Spleen (tissue), 11 donors: ENCODE data around the gene FXYD2. TPM values are rescaled to one million over a fixed set of nuclear protein-coding genes. Genes with fewer than 3 reads are reported as not detected.
A peak's percentile ranks its signal among the peaks of the same experiment; 100 is the strongest.

Experiments used
- DNase-seq: peaks from one replicate; pipeline ENCODE4 v3.0.0-alpha.2; 2020
- H3K27ac ChIP-seq, 8 donors: fragments of 200-600 bp; sonication (generic) in 7 of 8; 1 replicate in 4 of 8; 2 replicates in 4 of 8; pipeline versions ENCODE4 v1.5.0 to v1.8.0; 2016 to 2021; ENCODE audit warnings: inconsistent platforms in 4 of 8, mild to moderate bottlenecking in 4 of 8, moderate library complexity in 1 of 8
- H3K27me3 ChIP-seq, 7 donors: fragments of 200-600 bp; sonication (generic) in 6 of 7; replicated peaks in 1 of 7; 1 replicate in 4 of 7; 2 replicates in 3 of 7; pipeline versions ENCODE4 v1.5.0 to v1.8.0; 2016 to 2021; ENCODE audit warnings: inconsistent platforms in 3 of 7, mild to moderate bottlenecking in 1 of 7
- H3K36me3 ChIP-seq, 6 donors: fragments of 200-600 bp; sonication (generic) in 5 of 6; 1 replicate in 4 of 6; 2 replicates in 2 of 6; pipeline versions ENCODE4 v1.5.0 to v1.8.0; 2016 to 2021; ENCODE audit warnings: inconsistent platforms in 2 of 6
- H3K4me1 ChIP-seq, 6 donors: fragments of 200-600 bp; sonication (generic) in 5 of 6; 1 replicate in 3 of 6; 2 replicates in 3 of 6; pipeline versions ENCODE4 v1.5.0 to v1.8.0; 2016 to 2021; ENCODE audit warnings: inconsistent platforms in 3 of 6
- H3K4me3 ChIP-seq, 8 donors: fragments of 200-600 bp; sonication (generic) in 7 of 8; 1 replicate in 4 of 8; 2 replicates in 4 of 8; pipeline versions ENCODE4 v1.5.0 to v1.8.0; 2016 to 2021; ENCODE audit warnings: inconsistent platforms in 4 of 8, mild to moderate bottlenecking in 4 of 8, moderate library complexity in 2 of 8
- H3K9me3 ChIP-seq, 8 donors: fragments of 200-600 bp; sonication (generic) in 7 of 8; 1 replicate in 4 of 8; 2 replicates in 4 of 8; pipeline versions ENCODE4 v1.5.0 to v1.8.0; 2016 to 2021; ENCODE audit warnings: inconsistent platforms in 4 of 8
- POLR2A ChIP-seq, 3 donors: fragments of 450-650 bp; IDR thresholded peaks; one replicate each; pipeline ENCODE4 v1.5.1; 2017; ENCODE audit warnings: antibody characterized with exemption in 3 of 3, mild to moderate bottlenecking in 1 of 3
- POLR2AphosphoS5 ChIP-seq, 3 donors: sonication (generic); formaldehyde crosslinking; IDR thresholded peaks; one replicate each; pipeline ENCODE4 v1.5.1; 2017; ENCODE audit warnings: antibody characterized with exemption in 3 of 3
- WGBS, 5 donors: extraction: QIAGEN DNeasy Blood & Tissue Kit in 3 of 5; methylation state at CpG; one replicate each; pipeline versions ENCODE4 v1.1.5 to v1.1.7; 2013 to 2018; 5-methylcytosine and 5-hydroxymethylcytosine counted together
- intact Hi-C: fragments of 100-400 bp; cut with DNase I; formaldehyde crosslinking; loops from one replicate; pipeline ENCODE4 v1.15.0; 2023; ENCODE audit warnings: low total_unique reads
- polyA plus RNA-seq, 3 donors: library from polyadenylated mRNA; stranded (reverse); fragments of 200-250 nt; gene quantifications; one replicate each; pipeline ENCODE4 v1.2.1, GENCODE V29; 2013
- total RNA-seq, 7 donors: library from RNA; depleted of rRNA in 3 of 7; stranded (reverse); fragments of >200 nt in 3 of 7; fragmentation: NEBNext Ultra II Directional in 4 of 7; extraction: Animal tissue kit (Norgen Biotek cat#: 25700) in 4 of 7; gene quantifications; one replicate each; pipeline versions ENCODE4 v1.1.0 to v1.2.1, GENCODE V29; 2016 to 2021
- TF ChIP-seq, protein P1 (sequence below), 11 experiments: fragments of 200-600 bp in 7 of 11; fragments of 450-650 bp in 4 of 11; sonication (generic) in 4 of 11; IDR thresholded peaks in 8 of 11; conservative IDR thresholded peaks in 3 of 11; 1 replicate in 7 of 11; 2 replicates in 4 of 11; pipeline versions ENCODE4 v1.4.0 to v1.8.0; 2016 to 2021; ENCODE audit warnings: antibody characterized with exemption in 11 of 11, inconsistent platforms in 4 of 11, mild to moderate bottlenecking in 1 of 11
- donor health status: healthy with polysubstance abuse.
- donor health status: DM: no; HTN: no; CAD: no; lungs with moderate emphysema.
- donor health status: DM: no; HTN: no; CAD: no.
- donor health status: Bipolar disorder and iron deficiency.
- donor health status: healthy.
- donor health status: DM: no; HTN: no; CAD: no.
- donor health status: DM: yes; HTN: yes; CAD: no.

Gene FXYD2
- total and polyA plus RNA-seq, 10 donors: 4.7 to 20.0 (median 8.0) TPM

GRCh38 chr11:117822074-117823033 is 2.2 kb downstream of the FXYD2 start:
- 60 to 66% (median 65%) methylated on average over 26 to 33 of the region's 33 CpGs for WGBS, 5 donors
- H3K9me3 ChIP-seq: no peaks in the 10 kb centered on the region
- peaks cover 0 to 41% (median 0%) of the 10 kb centered on the region in 7 donors for H3K27me3 ChIP-seq
- no peak overlapping the region for H3K4me3 ChIP-seq
- intact Hi-C loops: no loop called here
- H3K27ac ChIP-seq: peak overlapping the region; percentile 70 to 92 (median 80)
- no peaks in the 10 kb centered on the region for H3K36me3 ChIP-seq
- TF ChIP-seq POLR2AphosphoS5 (IDR thresholded peaks at IDR 0.05) (peak in 1 of 3 donors; percentile 29), POLR2A (IDR thresholded peaks at IDR 0.05) (no peak)
- TF ChIP-seq, protein P1, sequence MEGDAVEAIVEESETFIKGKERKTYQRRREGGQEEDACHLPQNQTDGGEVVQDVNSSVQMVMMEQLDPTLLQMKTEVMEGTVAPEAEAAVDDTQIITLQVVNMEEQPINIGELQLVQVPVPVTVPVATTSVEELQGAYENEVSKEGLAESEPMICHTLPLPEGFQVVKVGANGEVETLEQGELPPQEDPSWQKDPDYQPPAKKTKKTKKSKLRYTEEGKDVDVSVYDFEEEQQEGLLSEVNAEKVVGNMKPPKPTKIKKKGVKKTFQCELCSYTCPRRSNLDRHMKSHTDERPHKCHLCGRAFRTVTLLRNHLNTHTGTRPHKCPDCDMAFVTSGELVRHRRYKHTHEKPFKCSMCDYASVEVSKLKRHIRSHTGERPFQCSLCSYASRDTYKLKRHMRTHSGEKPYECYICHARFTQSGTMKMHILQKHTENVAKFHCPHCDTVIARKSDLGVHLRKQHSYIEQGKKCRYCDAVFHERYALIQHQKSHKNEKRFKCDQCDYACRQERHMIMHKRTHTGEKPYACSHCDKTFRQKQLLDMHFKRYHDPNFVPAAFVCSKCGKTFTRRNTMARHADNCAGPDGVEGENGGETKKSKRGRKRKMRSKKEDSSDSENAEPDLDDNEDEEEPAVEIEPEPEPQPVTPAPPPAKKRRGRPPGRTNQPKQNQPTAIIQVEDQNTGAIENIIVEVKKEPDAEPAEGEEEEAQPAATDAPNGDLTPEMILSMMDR (IDR thresholded peaks at IDR 0.05 in 8 of 11, conservative IDR thresholded peaks at IDR 0.05 in 3 of 11): peak in 9 of 11 experiments; percentile 17 to 71 (median 61)
- DNase-seq: peak; percentile 84
- H3K4me1 ChIP-seq: peaks cover 50 to 78% (median 67%) of the 10 kb centered on the region in 6 donors

DNA sequence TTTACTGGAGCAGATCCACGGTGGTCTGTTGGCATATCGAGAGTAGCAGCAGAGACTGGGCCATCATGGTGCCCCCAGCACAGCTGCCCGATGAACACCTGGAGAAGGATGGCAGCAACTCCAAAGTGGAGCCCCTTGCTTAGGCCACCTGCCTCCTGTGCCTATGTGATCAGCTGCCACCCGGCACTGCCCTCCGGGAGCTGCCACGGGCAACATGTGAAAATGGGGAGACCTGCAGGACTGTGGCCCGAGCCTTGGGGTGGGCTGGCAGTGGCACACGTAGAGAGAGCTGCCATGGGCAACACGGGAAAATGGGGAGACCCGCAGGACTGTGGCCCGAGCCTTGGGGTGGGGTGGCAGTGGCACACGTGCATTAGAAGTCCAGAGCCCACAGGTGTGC is 3.1 kb downstream of the FXYD2 start:
- TF ChIP-seq, protein P1 (IDR thresholded peaks at IDR 0.05 in 8 of 11, conservative IDR thresholded peaks at IDR 0.05 in 3 of 11): no peak
- TF ChIP-seq POLR2AphosphoS5 (IDR thresholded peaks at IDR 0.05) (no peak), POLR2A (IDR thresholded peaks at IDR 0.05) (no peak)
- H3K36me3 ChIP-seq: no peaks in the 10 kb centered on the region
- intact Hi-C loops: no loop called here
- H3K27me3 ChIP-seq: peaks cover 0 to 41% (median 0%) of the 10 kb centered on the region in 7 donors
- 85 to 90% (median 87%) methylated on average over 11 to 12 of the region's 12 CpGs for WGBS, 5 donors
- peak; percentile 75 for DNase-seq
- H3K27ac ChIP-seq: no peak overlapping the region
- H3K4me1 ChIP-seq: peaks cover 59 to 87% (median 77%) of the 10 kb centered on the region in 6 donors
- no peak overlapping the region for H3K4me3 ChIP-seq
- H3K9me3 ChIP-seq: no peaks in the 10 kb centered on the region

DNA sequence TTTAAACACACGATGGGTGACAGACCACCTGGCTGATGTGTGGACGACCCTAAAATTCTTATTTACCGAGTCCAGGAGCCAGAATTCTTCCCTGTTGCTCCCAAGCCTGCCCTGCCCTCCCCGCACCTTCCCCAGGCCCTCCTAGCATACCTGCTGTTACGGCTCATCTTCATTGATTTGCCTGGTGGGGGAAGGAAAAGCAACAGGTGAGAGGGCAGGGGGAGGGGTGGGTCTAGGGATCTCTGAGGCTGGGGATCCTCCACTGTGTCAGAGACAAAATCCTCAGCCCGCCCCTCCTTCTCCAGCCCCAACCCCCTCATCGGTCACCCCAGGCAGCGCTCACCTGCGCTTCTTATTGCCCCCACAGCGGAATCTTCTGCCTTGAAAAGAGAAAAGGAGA is 4.0 kb downstream of the FXYD2 start:
- Histone ChIP-seq H3K36me3 (no peaks in the 10 kb centered on the region), H3K4me1 (peaks cover 68 to 91% (median 82%) of the 10 kb centered on the region in 6 donors), H3K27ac (no peak overlapping the region), H3K4me3 (no peak overlapping the region), H3K27me3 (peaks cover 0 to 37% (median 0%) of the 10 kb centered on the region in 7 donors), H3K9me3 (no peaks in the 10 kb centered on the region)
- 86 to 98% (median 92%) methylated on average over 10 of the region's 10 CpGs for WGBS, 5 donors
- TF ChIP-seq, protein P1 (IDR thresholded peaks at IDR 0.05 in 8 of 11, conservative IDR thresholded peaks at IDR 0.05 in 3 of 11): no peak
- TF ChIP-seq POLR2A (IDR thresholded peaks at IDR 0.05): no peak
- no peak for TF ChIP-seq POLR2AphosphoS5 (IDR thresholded peaks at IDR 0.05)
- DNase-seq: peak; percentile 41
- intact Hi-C loops: no loop called here

DNA sequence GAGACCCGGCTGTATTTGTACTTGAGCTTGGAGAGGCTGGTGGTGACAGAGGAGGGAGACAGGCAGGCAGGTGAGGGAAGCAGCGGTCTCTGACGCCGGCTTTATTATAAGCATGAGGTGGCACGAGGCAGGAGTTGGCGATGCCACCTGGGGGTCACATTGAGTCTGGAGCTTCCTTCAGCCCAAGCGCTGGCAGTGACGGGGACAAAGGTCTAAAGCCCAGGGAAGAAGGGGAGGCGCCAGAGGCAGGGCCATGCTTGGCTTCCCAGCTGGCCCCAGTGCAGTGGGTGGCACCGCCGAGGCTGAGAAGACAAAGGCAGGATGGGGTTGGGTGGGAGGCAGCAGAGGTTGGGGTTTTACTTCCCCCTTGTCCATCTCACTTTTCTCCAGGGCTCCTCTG is 4.5 kb downstream of the FXYD2 start:
- no peak for DNase-seq
- Histone ChIP-seq H3K4me3 (no peak overlapping the region), H3K9me3 (no peaks in the 10 kb centered on the region), H3K27me3 (peaks cover 0 to 32% (median 0%) of the 10 kb centered on the region in 7 donors), H3K36me3 (no peaks in the 10 kb centered on the region), H3K4me1 (peaks cover 68 to 91% (median 82%) of the 10 kb centered on the region in 6 donors), H3K27ac (no peak overlapping the region)
- TF ChIP-seq POLR2AphosphoS5 (IDR thresholded peaks at IDR 0.05): no peak
- TF ChIP-seq, protein P1 (IDR thresholded peaks at IDR 0.05 in 8 of 11, conservative IDR thresholded peaks at IDR 0.05 in 3 of 11): no peak
- WGBS, 5 donors: 77 to 90% (median 87%) methylated on average over 11 of the region's 11 CpGs
- intact Hi-C loops: no loop called here
